Inferior parietal cortex (tissue), 1 donor: ENCODE measurements around the gene RNLS.

Source experiments
- DNase-seq: peaks from one replicate; pipeline ENCODE4 v3.0.0-alpha.2; 2016; ENCODE audit errors: extremely low spot score

RNLS gene

DNA sequence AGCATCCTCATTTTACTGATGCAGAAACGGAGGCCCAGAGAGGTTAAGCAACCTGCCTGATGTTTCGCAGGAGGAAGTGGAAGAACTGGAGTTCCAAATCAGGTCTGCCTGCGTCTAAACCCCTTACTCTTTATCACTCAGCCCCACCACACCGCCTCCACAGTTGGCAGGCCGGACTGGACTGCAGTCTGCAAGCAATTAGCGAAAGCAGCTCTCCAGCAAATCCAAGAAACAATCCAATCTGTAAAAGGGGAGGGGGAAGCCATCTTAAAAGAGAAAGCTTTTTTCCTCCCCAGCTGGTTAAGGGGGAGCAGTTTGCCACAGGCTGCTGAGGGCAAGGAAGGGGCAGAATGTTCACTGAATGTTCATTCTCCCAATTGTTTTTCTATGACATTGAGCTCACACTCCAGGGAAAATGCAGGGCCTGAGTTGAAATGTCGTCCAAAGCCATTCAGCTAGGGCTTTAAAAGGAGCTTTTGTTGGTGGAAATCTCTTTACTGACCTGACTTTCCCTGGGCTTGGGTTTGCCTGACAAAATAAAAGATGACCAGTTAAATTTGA lies 350.1 kb downstream of the RNLS start:
- no peak for DNase-seq

DNA sequence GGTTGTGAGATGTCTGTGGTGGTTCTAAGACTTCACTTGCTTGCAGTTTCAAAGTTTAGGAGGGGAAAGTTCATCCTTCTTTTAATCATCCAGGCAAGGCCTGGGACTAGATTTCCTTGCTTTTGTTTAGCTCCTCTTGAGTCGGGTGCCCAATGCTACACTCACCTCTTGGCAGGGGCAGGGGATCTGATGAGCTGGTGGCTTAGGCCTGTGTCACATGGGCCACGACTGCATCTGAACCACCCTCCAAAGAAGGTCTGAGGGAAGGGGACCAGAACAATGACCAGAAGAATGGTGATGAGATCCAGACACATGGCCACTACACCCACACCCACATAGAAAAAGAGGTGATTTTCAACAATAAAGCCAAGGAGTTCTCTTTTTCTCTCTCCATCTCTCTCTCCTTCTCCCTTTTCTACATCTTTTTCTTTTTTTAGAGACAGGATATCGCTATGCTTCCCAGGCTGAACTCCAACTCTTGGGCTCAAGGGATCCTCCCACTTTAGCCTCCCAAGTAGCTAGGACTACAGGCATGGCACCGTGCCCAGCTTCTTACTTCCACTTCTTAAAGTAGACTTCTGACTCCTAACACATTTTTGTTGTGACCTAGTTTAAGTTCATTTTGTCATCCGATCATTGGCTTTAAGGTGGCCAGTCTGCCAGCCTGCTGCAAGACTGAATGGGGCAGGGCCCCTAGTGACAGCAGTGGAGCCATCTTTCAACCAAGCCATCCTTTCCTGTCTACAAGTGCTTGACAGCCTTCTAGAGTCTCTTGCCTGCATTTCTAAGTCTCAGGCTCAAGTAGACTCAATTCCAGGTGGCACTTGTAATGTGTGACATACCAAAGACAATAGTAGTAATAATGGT lies 350.9 kb downstream of the RNLS start:
- no peak for DNase-seq

DNA sequence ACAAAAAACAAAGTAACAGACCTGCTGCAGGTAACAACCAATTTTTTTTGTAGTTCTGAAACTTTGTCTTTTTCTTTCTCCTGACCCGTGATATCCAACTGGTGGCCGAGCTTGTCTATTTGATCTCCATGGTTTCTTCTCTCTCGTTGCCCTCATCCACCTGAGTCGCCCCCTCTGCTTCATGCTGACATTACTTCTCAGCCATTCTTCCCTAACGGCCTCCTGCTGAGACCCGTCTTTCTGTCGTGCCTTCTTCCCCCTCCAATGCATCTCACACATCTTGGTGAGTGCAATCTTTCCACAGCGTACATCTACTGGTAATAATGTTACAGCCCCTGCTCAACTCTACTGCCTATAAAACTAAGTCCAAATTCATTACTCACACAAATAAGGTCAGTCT lies 352.9 kb downstream of the RNLS start:
- DNase-seq: no peak

DNA sequence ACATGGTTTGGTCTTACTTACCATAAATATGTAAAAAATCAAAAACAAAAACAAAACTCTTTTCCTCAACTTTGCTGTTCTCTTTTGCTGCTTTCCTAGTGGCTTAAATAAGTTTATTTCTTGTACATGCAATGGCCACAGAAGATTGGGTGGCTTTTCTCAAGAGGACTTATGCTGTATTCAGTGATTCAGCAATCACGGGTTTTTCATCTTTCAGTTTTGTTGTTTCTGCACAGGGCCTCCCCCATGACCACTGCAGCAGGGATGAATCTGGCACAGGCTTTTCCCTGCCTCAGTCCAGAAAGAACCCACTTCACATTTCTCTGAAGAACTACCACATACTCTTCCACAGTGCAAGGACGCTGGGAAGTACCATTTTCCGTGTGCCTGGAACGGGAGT lies 355.0 kb downstream of the RNLS start:
- no peak for DNase-seq

DNA sequence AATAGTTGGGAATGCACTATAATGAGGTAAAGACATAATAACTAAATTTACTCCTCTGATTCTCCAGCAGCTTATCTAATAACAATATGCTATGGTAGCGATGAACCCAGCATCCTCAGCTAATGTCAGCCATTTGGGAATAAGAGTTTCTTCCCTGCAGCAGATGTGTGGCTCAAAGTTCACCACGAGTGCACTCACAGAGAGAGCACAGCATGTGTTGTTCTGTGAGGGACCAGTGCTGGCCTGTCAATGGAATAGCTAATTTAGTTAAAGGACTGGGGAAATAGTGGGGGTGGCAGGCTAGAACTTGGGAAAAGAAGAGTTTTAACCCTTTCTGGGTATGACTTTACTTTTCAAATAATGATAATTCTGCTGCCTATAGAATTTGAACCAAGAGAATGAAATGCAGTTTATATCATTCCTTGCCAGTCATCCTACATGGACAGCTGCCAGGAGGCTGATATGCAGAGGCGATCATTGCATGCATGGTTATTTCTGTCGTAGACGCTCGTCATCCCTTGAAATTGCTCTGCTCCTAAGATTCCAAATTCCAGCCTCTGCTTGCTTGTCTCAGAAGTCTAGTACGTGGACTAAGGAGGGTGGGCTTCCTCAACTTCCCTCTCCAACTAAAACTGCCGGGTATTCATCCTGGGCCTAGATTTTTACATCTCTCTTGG lies 355.6 kb downstream of the RNLS start:
- DNase-seq: no peak

DNA sequence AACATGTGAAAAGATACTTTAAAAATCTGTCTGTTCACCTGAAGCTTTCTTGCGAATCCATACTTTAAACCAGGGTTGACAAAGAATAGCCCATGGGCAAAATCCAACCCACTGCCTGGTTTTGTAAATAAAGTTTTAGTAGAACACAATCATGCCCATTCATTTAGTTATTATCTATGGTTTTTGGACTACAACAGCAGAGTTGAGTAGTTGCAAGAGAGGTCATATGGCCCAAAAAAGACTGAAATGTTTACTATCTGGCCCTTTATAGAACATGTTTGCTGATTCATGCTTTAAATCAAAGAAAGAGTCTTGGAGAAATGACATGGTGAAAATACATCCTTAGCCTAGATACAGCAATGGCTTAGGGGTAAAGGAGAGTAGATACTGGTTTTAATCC lies 356.2 kb downstream of the RNLS start:
- DNase-seq: no peak

DNA sequence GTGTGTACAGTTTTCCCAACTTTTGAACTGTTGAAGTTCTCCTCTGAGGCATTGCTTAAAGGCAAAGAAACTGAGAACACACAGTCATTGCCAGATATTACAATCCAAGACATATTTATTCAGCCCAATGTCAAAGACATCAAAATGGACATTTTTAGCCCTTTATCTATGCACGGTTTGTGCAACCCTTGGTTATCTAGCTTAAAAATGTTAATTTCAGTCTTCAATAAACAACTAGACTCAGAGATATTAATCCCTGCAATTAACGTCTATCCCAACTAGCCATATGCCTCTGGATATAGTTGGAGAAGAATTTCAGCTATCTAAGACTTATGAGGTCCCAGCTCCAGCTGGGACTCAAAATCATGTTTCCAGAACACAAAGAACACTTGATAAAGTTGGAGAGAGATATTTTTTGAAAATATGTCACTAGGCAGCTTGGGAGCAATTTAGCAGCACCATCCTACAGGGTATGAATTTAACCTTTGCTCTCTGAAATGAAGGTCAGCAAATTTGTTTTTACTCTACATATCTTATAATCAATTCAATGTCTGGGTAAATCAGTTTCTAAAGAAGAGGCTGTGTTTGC lies 357.0 kb downstream of the RNLS start:
- no peak for DNase-seq
